ENCODE measurements around the gene CTSE.
"Not testable (repeated sequence)": the region's sequence is repeated elsewhere in the genome, so short reads cannot be mapped to it uniquely, and the experiment has no call there.

The CTSE gene

GRCh38 chr1:206023695-206024094, at the start of gene CTSE:
TSS of gene CTSE (minus strand) at chr1:206023895. CDS start at chr1:206023791, 104 bp downstream.
- ATAC-seq, result no peak

GRCh38 chr1:206070627-206071304, 47.1 kb upstream of the CTSE start:
- ATAC-seq, result no peak

GRCh38 chr1:206068314-206068713, 44.6 kb upstream of the CTSE start:
- ATAC-seq, result peak in 1 of 2 donors; percentile 37

GRCh38 chr1:206067486-206068227, 44.0 kb upstream of the CTSE start:
- peak; percentile 15 to 39 for ATAC-seq

- ATAC-seq, result peak; percentile 71 to 86
Measured at GRCh38 chr1:206066479-206067171, 42.9 kb upstream of the CTSE start.

GRCh38 chr1:206065547-206066145, 42.0 kb upstream of the CTSE start:
- no peak for ATAC-seq

GRCh38 chr1:206064501-206064900, 40.8 kb upstream of the CTSE start:
- ATAC-seq, result not testable (repeated sequence)

- ATAC-seq, result not testable (repeated sequence)
Measured at GRCh38 chr1:206064001-206064400, 40.3 kb upstream of the CTSE start.

- no peak for ATAC-seq
Measured at GRCh38 chr1:206062464-206062863, 38.8 kb upstream of the CTSE start.

GRCh38 chr1:206060844-206061243, 37.1 kb upstream of the CTSE start:
- ATAC-seq, result no peak

- ATAC-seq, result no peak
Measured at GRCh38 chr1:206059355-206059915, 35.7 kb upstream of the CTSE start.

GRCh38 chr1:206058927-206059292, 35.2 kb upstream of the CTSE start:
- ATAC-seq, result no peak

GRCh38 chr1:206058289-206058926, 34.7 kb upstream of the CTSE start:
- not testable (repeated sequence) for ATAC-seq

GRCh38 chr1:206055639-206056323, 32.1 kb upstream of the CTSE start:
- not testable (repeated sequence) for ATAC-seq

GRCh38 chr1:206055069-206055625, 31.5 kb upstream of the CTSE start:
- not testable (repeated sequence) for ATAC-seq

GRCh38 chr1:206053616-206054015, 29.9 kb upstream of the CTSE start:
- not testable (repeated sequence) for ATAC-seq

- ATAC-seq, result peak; percentile 27 to 30
Measured at GRCh38 chr1:206052919-206053610, 29.4 kb upstream of the CTSE start, which contains the start of gene RHEX. TSS of gene RHEX (plus strand) at chr1:206053173. CDS start at chr1:206097829, 44,656 bp downstream.

GRCh38 chr1:206052231-206052865, 28.7 kb upstream of the CTSE start:
- not testable (repeated sequence) for ATAC-seq

- peak; percentile 86 to 90 for ATAC-seq
Measured at GRCh38 chr1:206050655-206051235, 27.1 kb upstream of the CTSE start.
